GM15510 (cell line): ENCODE measurements around the gene GP1BA.

ENCODE experiments used
- POLR2A ChIP-seq: IDR thresholded peaks from 3 replicates; pipeline ENCODE4 v1.6.1; 2011; ENCODE audit warnings: borderline replicate concordance; ENCODE audit not compliant: insufficient read length; ENCODE audit errors: extremely low read depth

The GP1BA gene

DNA sequence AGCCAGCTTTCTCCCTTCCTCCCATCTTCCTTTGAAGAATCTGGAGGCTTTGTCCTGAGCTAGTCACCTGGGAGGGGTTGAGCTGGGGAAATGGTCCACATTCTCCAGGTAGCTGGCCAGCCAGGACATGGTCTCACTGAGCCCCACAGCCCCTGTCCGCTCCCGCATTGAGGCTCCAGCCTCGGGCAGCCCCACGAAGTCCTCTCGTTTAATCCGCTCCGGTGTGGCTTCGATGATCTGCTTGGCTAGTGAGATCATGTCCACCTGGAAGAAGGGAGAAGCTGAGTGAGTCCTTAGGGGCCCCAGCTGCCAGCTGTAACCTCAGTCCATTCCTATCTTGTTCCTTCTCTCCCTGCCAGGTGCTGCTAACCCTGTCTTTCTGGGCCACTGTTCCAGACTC, 38.2 kb downstream of the GP1BA start:
- no peak for TF ChIP-seq POLR2A

DNA sequence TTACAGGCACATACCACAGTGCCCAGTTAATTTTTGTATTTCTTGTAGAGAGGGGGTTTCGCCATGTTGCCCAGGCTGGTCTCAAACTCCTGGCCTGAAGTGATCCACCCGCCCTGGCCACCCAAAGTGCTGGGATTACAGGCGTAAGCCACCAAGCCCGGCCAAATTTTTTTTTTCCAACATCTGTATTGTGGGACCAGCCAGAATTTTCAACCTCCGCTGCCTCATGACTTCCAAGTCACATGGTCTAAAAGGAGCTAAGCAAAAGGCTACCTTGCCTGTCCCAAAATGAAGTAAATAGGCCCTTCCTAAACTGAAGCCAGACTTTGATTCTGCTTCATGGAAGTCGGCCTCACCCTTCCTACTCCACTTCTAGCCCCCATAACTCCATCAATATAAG, 39.7 kb downstream of the GP1BA start:
- no peak for TF ChIP-seq POLR2A

DNA sequence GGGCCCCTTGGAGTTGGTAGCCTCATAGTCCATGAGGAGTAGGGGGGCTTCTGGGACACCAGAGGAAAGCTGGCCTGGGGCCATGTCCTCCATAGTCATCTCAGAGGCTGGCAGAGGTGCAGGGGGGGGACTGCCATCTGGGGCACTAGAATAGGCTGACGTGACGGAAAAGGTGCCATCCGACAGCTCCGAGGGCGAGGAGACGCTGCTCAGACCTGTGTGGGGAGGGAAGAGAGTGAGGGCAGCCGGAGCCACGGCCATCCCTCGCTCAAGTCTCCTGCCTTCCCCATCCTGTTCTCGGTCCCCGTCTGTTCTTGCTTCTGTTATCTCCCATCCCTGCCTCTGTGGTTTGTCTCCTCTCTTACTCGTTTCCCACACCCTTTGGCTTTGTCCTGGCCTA, 40.2 kb downstream of the GP1BA start:
- no peak for TF ChIP-seq POLR2A

DNA sequence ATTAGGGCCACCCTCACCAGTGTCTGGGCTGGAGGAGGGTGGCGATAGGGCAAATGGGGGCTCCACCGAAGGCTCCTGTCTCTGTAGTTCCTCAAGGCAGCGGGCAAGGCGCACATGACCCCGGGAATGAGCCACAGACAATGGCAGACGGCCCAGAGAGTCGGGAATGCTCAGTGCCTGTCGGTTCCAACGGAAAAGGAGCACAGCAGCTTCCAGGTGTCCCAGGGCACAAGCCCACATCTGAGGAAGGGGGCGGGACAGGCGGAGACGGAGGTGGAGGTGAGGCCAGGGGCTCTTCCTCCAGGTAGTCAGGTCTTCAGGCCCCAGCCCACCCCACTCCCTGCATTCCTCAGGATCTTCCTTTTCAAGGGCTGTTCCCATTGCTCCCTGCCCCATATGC, 40.7 kb downstream of the GP1BA start:
- no peak for TF ChIP-seq POLR2A

DNA sequence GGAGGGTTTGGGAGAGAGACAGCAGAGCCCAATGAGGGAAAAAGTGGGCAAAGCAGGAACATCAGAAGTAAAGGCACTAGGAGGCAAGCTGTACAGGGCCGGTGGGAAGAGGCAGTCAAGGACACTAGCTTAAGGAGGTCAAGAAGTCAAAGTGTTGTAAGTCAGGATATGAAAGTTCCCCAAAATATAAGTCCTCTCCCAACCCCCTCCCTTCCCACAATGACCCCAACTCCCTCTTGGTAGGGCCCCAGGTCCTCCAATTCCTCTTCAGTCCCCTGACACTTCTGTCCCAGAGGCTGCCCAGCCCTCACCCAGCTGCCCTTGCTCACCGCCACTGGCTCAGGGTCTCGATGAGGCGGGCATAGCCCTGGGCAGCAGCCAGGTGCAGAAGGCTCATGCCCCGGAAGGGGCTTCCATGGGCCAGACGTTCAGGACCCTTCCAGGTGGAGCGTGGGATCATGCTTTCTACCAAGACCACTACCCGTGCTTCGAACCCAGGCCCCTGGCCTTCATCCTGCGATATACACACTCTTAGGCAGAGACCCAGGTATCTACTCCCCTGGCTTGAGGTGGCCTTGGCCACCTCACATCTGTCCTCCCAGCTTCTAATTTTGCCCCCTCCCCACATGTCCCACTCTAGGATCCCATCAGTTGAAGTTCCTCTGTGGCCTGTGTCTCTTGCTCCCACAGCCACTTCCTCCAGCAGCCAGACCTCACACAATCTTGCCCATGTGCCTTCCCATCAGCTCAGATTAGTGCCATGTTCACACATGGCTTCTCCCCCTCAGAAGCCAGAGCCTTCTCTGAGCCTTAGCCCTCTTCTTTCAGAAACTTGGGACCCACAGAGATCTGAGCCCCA, 41.4 kb downstream of the GP1BA start:
- no peak for TF ChIP-seq POLR2A

DNA sequence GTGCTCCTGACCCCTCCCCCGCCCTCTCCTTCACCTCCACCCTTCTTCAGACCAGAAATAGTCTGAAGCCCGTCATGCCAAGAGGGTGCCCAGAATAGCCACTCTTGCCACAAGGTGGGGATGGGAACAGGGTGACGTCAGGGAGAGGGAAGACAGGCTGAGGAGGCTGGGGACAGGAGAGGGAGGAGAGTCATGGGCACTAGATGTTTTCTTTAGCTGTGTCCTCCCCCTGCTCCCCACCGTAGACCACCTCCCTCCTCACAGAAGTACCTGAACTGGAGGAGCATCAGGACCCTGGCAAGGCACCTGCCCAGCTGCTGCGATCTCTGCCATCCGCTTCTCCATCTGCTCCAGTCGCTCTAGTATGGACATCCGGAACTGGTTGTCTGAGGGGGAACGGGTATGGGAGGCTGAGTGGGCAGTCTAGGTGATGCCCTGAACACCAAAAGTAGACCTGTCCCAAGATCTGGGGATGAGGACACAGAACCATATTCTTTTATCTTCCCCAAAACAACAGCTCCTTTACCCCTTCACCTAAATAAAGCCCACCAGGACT, 42.1 kb downstream of the GP1BA start:
- no peak for TF ChIP-seq POLR2A

DNA sequence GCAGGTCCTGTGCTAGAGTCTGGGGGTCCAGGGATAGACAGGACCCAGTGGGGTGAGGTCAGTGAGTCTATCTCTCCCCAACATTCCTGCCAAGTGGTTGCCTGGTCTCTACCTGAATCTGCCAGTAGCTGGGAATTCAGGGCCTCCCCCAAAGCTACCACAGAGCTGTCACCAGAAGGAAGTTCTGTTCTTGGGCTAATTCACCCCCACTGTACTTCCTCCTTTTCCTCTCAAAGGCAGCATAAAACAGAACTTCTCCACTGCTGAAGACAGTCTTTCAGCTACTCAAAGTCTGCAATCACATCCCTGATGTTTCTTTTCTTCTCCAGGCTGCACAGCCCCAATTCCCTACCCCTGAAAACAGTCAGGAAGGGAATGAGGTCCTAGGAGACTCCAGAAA, 46.6 kb downstream of the GP1BA start:
- no peak for TF ChIP-seq POLR2A

DNA sequence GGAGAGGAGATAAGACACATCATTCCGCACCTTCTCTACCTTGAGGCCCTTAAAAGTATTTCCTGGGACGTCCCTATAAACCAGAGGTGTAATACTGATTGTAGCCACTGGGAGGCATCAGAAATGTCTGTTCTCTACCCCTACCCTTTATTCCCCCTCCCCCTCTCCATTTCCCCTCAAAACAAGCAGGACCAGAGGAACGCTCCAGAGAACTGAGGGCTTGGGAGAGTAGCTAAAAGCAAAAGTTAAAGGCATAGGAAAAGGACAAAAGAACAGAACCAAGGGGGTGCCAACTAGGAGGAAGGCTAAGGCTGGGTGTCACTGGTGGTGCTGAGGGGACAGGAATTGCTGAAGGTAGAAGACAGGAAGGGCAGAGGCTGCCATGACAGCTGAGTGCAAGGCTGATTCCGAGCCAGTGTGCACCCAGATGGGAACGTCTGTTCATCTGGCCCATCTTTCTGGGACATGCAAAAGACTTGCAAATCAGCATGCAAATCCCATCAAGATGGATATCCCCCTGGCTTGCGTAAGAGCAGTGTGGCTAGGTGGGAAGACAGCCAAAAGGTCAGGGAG, 48.7 kb downstream of the GP1BA start:
- no peak for TF ChIP-seq POLR2A

DNA sequence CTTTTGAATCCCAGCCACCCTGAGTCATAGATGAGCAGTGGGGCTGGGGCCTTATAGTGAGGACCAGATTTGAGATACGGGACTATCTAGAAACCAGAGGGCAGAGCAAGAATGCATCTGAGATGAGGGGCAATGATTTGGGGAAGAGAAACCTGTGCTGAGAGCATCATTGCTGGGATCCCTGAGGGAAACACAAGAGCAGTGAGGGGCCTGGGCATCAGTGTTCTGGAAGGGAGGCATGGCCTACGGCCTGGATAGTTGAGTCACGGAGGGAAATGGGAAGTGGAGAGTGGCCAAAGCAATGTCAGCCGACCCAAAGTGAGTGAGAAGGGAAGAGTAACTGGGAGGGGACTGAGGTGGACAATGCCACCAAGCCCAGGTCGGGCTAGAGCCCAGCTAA, 50.2 kb downstream of the GP1BA start:
- no peak for TF ChIP-seq POLR2A
